GM12874 (cell line): Measurements from ENCODE around the gene TJP3.

Experiments
- CTCF ChIP-seq: IDR thresholded peaks from 2 replicates; pipeline ENCODE4 v1.5.1; 2011; ENCODE audit warnings: low read depth, mild to moderate bottlenecking, control low read depth, low read length, moderate library complexity; ENCODE audit not compliant: insufficient read depth

Gene TJP3

GRCh38 chr19:3723883-3724282 is 15.7 kb downstream of the TJP3 start:
- no peak for TF ChIP-seq CTCF

- no peak for TF ChIP-seq CTCF
Measured at GRCh38 chr19:3725121-3725520, 16.9 kb downstream of the TJP3 start.

GRCh38 chr19:3725640-3726310 is 17.6 kb downstream of the TJP3 start:
- no peak for TF ChIP-seq CTCF

GRCh38 chr19:3730457-3730958 is 22.3 kb downstream of the TJP3 start:
- no peak for TF ChIP-seq CTCF

- no peak for TF ChIP-seq CTCF
Measured at GRCh38 chr19:3732108-3732507, 23.9 kb downstream of the TJP3 start.

GRCh38 chr19:3733549-3734309 is 25.5 kb downstream of the TJP3 start:
- TF ChIP-seq CTCF: no peak

GRCh38 chr19:3734310-3734600 is 26.1 kb downstream of the TJP3 start:
- no peak for TF ChIP-seq CTCF
